Epithelial cell of esophagus (primary cell): ENCODE data around the gene NT5C1A.

Source experiments
- DNase-seq: peaks from one replicate; pipeline ENCODE4 v3.0.0; 2010; ENCODE audit warnings: low read depth
- H3K4me3 ChIP-seq: 2 replicates; pipeline ENCODE4 v1.5.1; 2011; ENCODE audit warnings: mild to moderate bottlenecking, low read length, control low read depth
- TF ChIP-seq, protein P1 (sequence below): IDR thresholded peaks from 2 replicates; pipeline ENCODE4 v1.5.1; 2011; ENCODE audit warnings: low read depth, mild to moderate bottlenecking, low read length, control low read depth, inconsistent platforms; ENCODE audit not compliant: insufficient read depth; ENCODE audit errors: missing control alignments

NT5C1A gene

DNA sequence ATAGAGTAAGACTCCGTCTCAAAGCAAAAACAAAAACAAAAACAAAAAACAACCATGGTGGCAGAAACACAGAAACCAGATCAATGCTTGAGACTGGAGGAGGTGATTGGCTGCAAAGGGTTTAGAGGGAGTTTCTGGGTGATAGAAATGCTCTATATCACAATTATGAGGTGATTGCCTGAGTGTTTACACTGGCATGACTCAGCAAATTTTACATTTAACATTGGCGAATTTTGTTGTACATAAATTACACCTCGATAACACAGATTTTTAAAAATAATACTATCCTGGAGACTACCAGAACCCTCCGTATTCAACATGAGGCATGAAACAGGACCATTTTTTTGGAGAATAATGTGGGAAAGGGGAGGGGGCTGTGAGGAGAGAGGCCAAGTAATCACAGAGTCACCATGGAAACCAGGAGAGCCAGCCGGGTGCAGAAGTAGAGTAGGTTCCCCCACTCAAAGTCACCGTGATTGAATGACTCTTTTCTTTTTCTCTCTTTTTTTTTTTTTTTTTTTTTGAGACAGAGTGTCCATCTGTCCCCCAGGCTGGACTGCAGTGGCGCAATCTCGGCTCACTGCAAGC, 56.7 kb downstream of the NT5C1A start:
- TF ChIP-seq, protein P1, sequence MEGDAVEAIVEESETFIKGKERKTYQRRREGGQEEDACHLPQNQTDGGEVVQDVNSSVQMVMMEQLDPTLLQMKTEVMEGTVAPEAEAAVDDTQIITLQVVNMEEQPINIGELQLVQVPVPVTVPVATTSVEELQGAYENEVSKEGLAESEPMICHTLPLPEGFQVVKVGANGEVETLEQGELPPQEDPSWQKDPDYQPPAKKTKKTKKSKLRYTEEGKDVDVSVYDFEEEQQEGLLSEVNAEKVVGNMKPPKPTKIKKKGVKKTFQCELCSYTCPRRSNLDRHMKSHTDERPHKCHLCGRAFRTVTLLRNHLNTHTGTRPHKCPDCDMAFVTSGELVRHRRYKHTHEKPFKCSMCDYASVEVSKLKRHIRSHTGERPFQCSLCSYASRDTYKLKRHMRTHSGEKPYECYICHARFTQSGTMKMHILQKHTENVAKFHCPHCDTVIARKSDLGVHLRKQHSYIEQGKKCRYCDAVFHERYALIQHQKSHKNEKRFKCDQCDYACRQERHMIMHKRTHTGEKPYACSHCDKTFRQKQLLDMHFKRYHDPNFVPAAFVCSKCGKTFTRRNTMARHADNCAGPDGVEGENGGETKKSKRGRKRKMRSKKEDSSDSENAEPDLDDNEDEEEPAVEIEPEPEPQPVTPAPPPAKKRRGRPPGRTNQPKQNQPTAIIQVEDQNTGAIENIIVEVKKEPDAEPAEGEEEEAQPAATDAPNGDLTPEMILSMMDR = no peak
- H3K4me3 ChIP-seq = no peak overlapping the region
- no peak for DNase-seq

GRCh38 chr1:39614488-39614887, 57.4 kb downstream of the NT5C1A start:
- TF ChIP-seq, protein P1 = no peak
- H3K4me3 ChIP-seq = no peak overlapping the region
- DNase-seq = no peak

DNA sequence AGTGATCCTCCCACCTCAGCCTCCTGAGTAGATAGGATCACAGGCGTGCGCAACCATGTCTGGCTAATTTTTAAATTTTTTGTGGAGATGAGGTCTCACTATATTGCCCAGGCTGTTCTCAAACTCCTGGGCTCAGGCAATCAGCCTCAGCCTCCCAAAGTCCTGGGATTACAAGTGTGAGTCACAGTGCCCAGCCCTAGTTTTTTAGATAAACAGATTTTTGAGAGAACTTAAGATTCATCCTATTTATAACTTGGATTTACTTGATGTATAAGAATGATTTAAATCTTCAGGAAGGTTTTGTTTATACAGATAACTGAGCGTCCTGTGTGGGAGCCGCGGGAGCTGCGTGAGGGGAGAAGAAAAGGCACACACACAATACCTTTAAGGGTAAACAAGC, 58.7 kb downstream of the NT5C1A start:
- TF ChIP-seq, protein P1 = no peak
- no peak for DNase-seq
- no peak overlapping the region for H3K4me3 ChIP-seq

GRCh38 chr1:39609618-39610331, 62.1 kb downstream of the NT5C1A start:
- H3K4me3 ChIP-seq = no peak overlapping the region
- DNase-seq = peak; percentile 51
- TF ChIP-seq, protein P1 = peak; percentile 62
